ENCODE measurements around the gene CGRRF1. TPM values are rescaled to one million over a fixed set of nuclear protein-coding genes. Genes with fewer than 3 reads are reported as not detected.

Gene CGRRF1
- total RNA-seq, 1 experiment from 2014 or later, result 14.5 TPM

DNA sequence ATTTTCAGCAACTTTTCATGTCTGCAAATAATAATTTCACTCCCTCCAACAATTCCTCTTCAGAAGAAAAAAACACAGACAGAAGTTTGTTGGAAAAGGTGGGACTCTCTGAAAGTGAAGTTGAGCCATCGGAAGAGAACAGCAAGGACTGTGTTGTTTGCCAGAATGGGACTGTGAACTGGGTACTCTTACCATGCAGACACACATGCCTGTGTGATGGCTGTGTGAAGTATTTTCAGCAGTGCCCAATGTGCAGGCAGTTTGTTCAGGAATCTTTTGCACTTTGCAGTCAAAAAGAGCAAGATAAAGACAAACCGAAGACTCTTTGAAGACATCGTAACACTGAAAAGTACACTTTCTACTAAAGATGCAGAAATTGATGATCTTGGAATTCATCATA, 28.3 kb downstream of the CGRRF1 start:
- DNase-seq (ENCODE audit: low read depth), result no peak

- no peak for DNase-seq (ENCODE audit: low read depth)
These were observed 37.9 kb downstream of the CGRRF1 start for GRCh38 chr14:54547583-54547982.

DNA sequence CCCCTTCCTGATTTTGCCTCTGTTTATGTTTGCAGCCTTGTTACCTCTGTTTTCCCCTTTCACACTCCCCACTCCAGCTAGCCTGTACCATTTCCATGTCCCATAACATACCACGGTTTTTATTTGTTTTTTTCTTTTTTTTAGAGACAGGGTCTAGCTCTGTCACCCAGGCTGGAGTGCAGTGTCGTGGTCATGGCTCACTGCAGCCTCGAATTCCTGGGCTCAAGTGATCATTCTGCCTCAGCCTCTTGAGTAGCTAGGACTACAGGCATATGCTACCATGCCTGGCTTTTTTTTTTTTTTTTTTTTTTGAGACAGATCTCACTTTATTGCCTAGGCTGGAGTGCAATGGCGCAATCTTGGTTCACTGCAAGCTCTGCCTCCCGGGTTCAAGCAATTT, 38.8 kb downstream of the CGRRF1 start:
- no peak for DNase-seq (ENCODE audit: low read depth)

- no peak for DNase-seq (ENCODE audit: low read depth)
These were observed 40.2 kb downstream of the CGRRF1 start for GRCh38 chr14:54549862-54550261.

- no peak for DNase-seq (ENCODE audit: low read depth)
These were observed 40.8 kb downstream of the CGRRF1 start for GRCh38 chr14:54550514-54550913.

DNA sequence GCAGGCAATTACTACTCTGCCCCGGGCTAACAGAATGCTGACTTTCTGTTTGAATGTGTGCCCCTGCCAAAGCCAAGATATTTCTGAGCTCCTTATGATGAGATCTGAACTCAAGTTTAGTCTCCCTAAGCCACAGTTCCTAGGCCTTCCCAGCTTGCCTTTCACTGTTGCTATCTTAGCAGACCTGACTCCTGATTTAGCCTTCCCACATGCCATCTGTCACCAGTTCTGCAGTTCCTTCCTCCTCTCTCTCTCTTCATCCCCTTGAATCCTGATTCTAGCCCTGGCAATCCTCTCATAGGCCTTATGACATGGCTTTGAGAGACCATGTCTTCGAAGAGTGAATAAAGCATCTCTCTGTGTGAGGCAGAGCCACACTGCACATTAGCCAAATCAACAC, 44.7 kb downstream of the CGRRF1 start:
- DNase-seq (ENCODE audit: low read depth), result no peak

GRCh38 chr14:54555651-54556050, 45.9 kb downstream of the CGRRF1 start:
- DNase-seq (ENCODE audit: low read depth), result no peak

DNA sequence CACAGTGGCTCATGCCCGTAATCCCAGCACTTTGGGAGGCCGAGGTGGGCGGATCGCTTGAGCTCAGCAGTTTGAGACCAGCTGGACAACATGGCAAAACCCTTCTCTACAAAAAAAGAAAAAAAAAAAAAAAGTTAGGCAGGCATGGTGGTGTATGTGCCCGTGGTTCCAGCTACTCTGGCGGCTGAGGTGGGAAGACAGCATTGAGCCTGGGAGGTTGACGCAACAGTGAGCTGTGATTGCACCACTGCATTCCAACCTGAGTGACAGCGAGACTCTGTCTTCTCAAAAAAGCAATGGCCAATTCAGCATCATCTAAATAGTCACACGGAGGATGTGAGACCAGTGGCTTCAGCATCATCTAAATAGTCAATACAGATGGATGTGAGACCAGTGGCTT, 46.8 kb downstream of the CGRRF1 start:
- no peak for DNase-seq (ENCODE audit: low read depth)

DNA sequence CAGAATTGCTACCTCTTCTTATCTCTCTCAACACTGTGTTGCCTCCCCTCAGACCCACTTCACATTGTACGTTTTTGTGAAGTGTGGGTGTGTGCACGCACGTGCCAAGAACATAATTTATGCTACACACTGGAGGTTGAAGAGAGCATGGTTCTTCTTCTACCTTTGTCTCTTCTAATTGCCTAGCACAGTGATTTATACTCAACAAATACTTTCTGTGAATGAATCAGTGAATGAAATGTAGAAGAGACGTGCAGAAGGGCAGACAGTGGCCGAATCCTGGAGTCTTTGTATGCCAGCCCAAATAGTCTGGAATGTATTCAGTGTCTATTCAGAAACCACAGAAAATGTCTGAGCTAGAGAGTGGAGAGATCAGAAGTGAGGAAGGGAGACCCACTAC, 52.6 kb downstream of the CGRRF1 start:
- peak; percentile 35 for DNase-seq (ENCODE audit: low read depth)

DNA sequence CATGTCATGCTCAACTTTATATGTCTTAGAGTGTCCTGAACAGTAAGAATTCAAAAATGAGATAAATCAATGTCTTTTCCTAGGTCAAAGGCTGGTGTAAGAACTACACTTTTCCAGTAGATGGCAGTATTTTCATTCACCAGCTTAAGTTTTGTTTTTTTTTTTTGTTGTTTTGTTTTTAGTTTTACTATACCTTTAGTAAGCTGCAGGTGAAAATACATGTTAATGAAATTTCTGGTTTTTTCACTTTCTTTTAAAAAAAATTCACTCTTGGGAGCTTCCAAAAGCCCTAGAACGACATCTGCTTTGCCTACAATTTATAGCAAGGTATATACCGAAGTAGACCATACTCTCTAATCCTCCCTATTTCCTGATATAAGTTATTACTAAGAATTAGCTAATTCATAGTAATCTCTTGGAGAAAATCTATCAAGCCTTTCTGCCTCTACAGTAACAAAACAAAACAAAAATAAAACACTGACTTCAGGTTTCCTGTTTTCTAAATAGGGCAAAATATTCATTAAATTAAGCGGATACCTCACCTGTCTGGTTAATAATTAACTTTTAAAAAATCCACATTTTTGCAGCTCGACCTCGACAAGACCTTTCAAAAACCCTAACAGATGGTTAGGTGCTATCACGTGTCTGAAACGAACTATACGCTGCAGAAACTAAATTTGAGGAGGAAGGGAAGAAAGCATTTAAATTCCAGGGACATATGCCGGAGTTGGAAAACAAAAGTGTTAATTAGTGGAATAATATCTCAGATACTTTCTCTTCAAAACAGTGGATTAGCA, 54.6 kb downstream of the CGRRF1 start:
- DNase-seq (ENCODE audit: low read depth), result peak; percentile 45

DNA sequence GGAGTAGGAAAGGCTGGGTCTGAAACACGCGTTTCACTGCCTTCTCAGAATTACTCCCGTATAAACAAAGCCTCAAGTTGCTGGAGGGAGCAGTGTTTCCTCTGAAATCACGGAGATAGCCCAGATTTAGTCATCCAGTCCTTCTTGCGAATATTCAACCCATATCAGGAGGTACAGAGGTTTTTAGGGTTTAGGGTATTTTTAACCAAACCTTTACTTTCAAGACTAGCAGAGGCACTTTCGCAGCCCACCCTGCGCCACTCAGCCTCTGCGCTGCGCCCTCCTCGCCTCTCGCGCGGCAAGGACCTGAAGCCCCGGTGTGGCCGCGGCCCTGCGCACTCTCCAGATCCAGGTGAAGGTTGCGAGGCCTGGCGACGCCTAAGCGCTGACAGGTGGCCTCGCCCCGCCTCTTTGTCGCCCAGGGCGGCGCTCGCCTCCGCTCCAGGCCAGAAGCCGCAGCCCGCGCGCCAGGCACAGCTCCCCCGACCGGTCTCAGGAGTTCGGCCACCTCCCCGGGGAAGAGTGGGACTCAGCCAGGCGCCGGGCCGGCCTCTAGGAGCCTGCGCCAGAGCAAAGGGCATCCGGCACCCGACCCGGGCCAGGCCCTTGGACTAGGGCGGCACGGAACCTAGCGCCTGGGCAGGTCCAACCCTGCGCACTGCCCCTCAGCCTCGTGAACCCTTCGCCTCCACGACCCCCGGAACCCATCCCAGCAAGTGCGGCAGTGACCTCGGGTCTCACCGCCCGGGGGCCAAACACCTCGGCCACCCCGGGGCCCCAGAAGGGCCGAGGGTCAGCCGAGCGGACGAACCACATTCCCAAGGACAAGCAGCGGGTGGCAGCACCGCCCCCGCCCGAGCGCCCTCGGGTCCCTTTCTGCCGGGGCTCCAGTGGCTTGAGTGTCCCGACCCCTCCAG, 55.4 kb downstream of the CGRRF1 start:
- DNase-seq (ENCODE audit: low read depth), result peak; percentile 61

DNA sequence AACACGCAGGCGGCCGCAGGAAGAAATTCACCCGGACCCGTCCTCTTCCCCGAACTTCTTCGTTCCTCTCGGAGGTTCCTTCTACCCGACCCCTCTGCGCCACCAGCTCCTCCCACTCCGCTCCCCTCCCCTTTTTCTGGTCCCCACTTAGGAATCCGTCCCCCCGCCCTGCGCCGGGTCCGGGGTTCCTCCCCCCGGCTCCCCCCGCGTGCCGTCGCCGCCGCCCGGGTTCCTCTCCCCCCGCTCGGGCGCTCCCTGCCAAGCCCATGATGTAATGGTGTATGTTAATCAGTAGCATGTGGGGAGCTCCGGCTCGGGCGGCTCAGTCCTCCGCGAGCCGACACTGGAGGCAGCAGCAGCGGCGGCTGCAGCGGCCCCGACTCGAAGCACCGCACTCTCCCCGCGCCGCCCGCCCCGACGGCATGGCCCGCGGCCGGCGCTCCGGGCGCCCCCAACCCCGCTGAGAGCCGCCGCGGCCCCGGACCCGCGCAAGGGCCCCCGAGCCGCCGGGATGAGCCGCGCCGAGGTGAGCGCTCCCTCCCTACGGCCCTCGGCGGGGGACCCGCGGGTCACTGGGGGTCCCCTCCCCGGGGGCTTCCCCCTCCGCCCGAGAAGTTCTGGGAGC, 56.2 kb downstream of the CGRRF1 start:
- DNase-seq (ENCODE audit: low read depth), result peak; percentile 79

GRCh38 chr14:54566410-54567223, 56.9 kb downstream of the CGRRF1 start, which contains the start of gene SAMD4A:
TSS of gene SAMD4A (plus strand) at chr14:54567128. CDS start at chr14:54567917, 789 bp downstream.
- peak; percentile 87 for DNase-seq (ENCODE audit: low read depth)

DNA sequence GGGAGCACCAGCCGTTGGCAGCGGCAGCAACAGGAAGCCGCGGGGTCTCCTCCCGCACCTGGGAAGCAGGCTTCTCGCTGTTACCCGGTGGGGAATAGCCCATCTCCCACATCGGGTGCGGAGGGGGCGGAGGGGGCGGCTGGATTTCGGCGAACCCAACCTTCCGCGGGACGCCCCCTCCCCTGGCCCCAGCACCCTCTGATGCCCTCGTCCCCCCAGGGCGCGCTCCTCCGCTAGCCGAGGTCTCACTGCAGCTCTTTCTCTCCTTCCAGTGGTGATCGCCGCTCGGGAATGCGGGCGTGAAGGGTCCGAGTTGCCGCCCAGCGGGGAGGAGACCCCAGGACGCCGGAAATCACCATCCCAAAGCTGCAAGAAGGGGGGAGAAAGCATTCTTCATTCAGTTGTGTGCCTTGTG, 57.5 kb downstream of the CGRRF1 start:
- no peak for DNase-seq (ENCODE audit: low read depth)

GRCh38 chr14:54567639-54568561, 58.2 kb downstream of the CGRRF1 start:
- DNase-seq (ENCODE audit: low read depth), result peak; percentile 56

- DNase-seq (ENCODE audit: low read depth), result peak; percentile 31
These were observed 59.3 kb downstream of the CGRRF1 start for GRCh38 chr14:54568821-54569595.

DNA sequence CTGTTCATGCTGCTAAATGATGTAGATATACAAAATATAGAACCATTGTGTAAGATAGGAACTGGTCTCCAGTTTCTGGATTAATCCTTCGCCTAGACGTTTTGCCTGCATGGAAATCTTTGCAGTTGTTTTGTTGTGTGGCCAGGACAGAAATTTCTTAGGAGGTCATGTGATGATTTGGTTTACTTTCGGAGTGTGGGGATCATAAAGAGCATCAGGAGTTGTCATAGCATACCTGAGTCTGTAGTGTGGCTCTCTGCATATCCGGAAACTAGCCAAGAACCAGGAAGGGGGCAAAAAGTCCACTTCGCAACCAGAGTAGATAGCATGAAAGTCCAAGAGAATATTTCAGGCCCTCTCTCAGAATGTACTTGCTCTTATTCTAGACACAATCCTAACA, 60.3 kb downstream of the CGRRF1 start:
- DNase-seq (ENCODE audit: low read depth), result no peak

DNA sequence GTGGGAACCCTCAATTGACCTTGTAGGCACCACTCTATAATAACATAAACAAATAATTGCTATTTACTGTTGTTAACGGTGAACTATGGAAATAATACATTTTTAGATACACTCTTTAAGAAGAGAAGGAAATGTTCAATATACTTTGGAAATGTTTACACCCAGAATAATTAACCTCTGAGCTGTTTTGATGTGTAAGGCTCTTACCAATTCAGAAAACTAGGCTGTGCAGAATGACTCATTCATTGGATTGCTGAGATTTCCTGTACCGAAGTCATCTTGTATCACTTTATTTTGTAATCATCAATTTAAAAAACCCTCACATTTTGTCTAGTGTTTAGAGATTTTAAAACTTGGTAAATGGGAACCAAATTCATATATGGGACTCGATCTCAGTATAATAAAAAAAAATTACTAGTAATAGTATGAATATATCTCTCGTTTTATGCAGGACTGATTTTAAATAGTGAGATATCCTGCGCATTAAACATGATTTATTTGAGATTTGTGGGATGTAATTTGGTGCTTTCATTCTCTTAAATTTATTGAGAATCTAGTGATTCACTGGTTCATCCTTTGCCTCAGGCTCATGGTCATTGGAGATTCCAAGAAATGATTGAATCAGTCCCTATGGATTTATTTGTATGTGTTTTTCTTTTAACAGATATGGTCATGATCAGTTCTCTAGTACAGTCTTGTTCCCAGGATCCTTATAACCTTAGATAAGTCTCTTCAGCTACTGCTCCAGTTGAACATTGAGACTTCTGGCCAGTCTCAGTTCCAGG, 61.1 kb downstream of the CGRRF1 start:
- peak; percentile 80 for DNase-seq (ENCODE audit: low read depth)
